IMR-90 (cell line): ENCODE data around the gene EXOC2. TPM values are rescaled to one million over a fixed set of nuclear protein-coding genes. Genes with fewer than 3 reads are reported as not detected.

Source experiments
- ATAC-seq: fragments of 200-7000 bp; cut with Tn5 transposase; 2 replicates; pipeline ENCODE4 v1.9.1; 2020; ENCODE audit warnings: low read depth, mild to moderate bottlenecking, moderate library complexity
- BruUV-seq: library from RNA; stranded (reverse); fragments of 400-500 nt; replicated peaks from 2 replicates; lab custom pipeline; 2021; lab: Mats Ljungman, UMichigan
- CTCF ChIA-PET: fragments of 300-600 bp; formaldehyde crosslinking; extraction: SDS; loops from one replicate; lab custom pipeline; 2021; ENCODE audit warnings: antibody characterized with exemption; lab: Yijun Ruan, JAX
- POLR2A ChIA-PET: fragments of 300-600 bp; sonication (Branson Sonifier 250); formaldehyde crosslinking; loops from one replicate; lab custom pipeline; 2022; ENCODE audit warnings: antibody characterized with exemption; ENCODE audit not compliant: unreplicated experiment; lab: Charles Lee
- DNase-seq: peaks from one replicate; pipeline ENCODE4 v3.0.0; 2013
- H2AFZ ChIP-seq: replicated peaks from 2 replicates; pipeline ENCODE3; 2013; ENCODE audit warnings: low read length, mild to moderate bottlenecking; ENCODE audit not compliant: poor library complexity
- H2AK5ac ChIP-seq: 2 replicates; pipeline ENCODE4 v1.6.1; 2013; ENCODE audit warnings: low read depth, low read length, inconsistent platforms
- H2AK9ac ChIP-seq: replicated peaks from 2 replicates; pipeline ENCODE3; 2013; ENCODE audit warnings: mild to moderate bottlenecking, low read depth, low read length, moderate library complexity; ENCODE audit not compliant: poor library complexity
- H2BK120ac ChIP-seq: 2 replicates; pipeline ENCODE4 v1.6.1; 2013; ENCODE audit warnings: low read depth, low read length, inconsistent platforms
- H2BK15ac ChIP-seq: 3 replicates; pipeline ENCODE4 v1.6.1; 2013; ENCODE audit warnings: low read depth, low read length, inconsistent platforms
- H2BK20ac ChIP-seq: 2 replicates; pipeline ENCODE4 v1.6.1; 2013; ENCODE audit warnings: low read depth, mild to moderate bottlenecking, inconsistent platforms, low read length, moderate library complexity
- H2BK5ac ChIP-seq: 2 replicates; pipeline ENCODE4 v1.6.1; 2013; ENCODE audit warnings: mild to moderate bottlenecking, low read depth, low read length, inconsistent platforms; ENCODE audit not compliant: poor library complexity, severe bottlenecking
- H3K14ac ChIP-seq: replicated peaks from 2 replicates; pipeline ENCODE4 v1.6.1; 2013; ENCODE audit warnings: low read depth, low read length, inconsistent platforms
- H3K18ac ChIP-seq: 2 replicates; pipeline ENCODE4 v1.6.1; 2013; ENCODE audit warnings: low read depth, low read length, control low read depth
- H3K23ac ChIP-seq: 2 replicates; pipeline ENCODE4 v1.6.1; 2013; ENCODE audit warnings: low read depth, low read length, inconsistent platforms
- H3K27ac ChIP-seq: 2 replicates; pipeline ENCODE4 v1.5.1; 2013; ENCODE audit warnings: mild to moderate bottlenecking, control low read depth, low read length; ENCODE audit not compliant: insufficient read depth
- H3K27me3 ChIP-seq: 2 replicates; pipeline ENCODE4 v1.6.1; 2013; ENCODE audit warnings: low read length; ENCODE audit not compliant: control insufficient read depth, insufficient read depth
- H3K36me3 ChIP-seq: 2 replicates; pipeline ENCODE4 v1.6.1; 2013; ENCODE audit warnings: low read length, mixed read lengths; ENCODE audit not compliant: control insufficient read depth, insufficient read depth
- H3K4ac ChIP-seq: 2 replicates; pipeline ENCODE4 v1.6.1; 2013; ENCODE audit warnings: low read depth, low read length, inconsistent platforms
- H3K4me1 ChIP-seq: 2 replicates; pipeline ENCODE4 v1.6.1; 2013; ENCODE audit warnings: low read length, mixed read lengths; ENCODE audit not compliant: control insufficient read depth, insufficient read depth
- H3K4me2 ChIP-seq: 2 replicates; pipeline ENCODE4 v1.6.1; 2013; ENCODE audit warnings: low read depth, mild to moderate bottlenecking, control low read depth, low read length, moderate library complexity
- H3K4me3 ChIP-seq: 2 replicates; pipeline ENCODE4 v1.5.1; 2013; ENCODE audit warnings: low read depth, mild to moderate bottlenecking, control low read depth, low read length, moderate library complexity; ENCODE audit not compliant: insufficient read depth
- H3K56ac ChIP-seq: 2 replicates; pipeline ENCODE4 v1.6.1; 2013; ENCODE audit warnings: low read length, inconsistent platforms; ENCODE audit not compliant: insufficient read depth; ENCODE audit errors: extremely low read depth
- H3K79me1 ChIP-seq, 2 experiments: 2 replicates each; pipeline ENCODE4 v1.6.1; 2013; ENCODE audit warnings: low read length in 2 of 2, inconsistent platforms in 1 of 2, low read depth in 1 of 2
- H3K9ac ChIP-seq: 2 replicates; pipeline ENCODE4 v1.6.1; 2013; ENCODE audit warnings: low read depth, low read length, control low read depth
- H3K9me1 ChIP-seq: 2 replicates; pipeline ENCODE4 v1.6.1; 2013; ENCODE audit warnings: low read length, inconsistent platforms; ENCODE audit not compliant: insufficient read depth
- H3K9me3 ChIP-seq: 2 replicates; pipeline ENCODE4 v1.6.1; 2013; ENCODE audit warnings: low read length; ENCODE audit not compliant: control insufficient read depth, insufficient read depth
- H4K20me1 ChIP-seq: 2 replicates; pipeline ENCODE4 v1.6.1; 2013; ENCODE audit warnings: low read length, inconsistent platforms; ENCODE audit not compliant: insufficient read depth
- H4K5ac ChIP-seq: 2 replicates; pipeline ENCODE4 v1.6.1; 2013; ENCODE audit warnings: mild to moderate bottlenecking, low read depth, low read length, control low read depth
- H4K8ac ChIP-seq, 2 experiments: 2 replicates each; pipeline ENCODE4 v1.6.1; 2013; ENCODE audit warnings: low read depth in 2 of 2, low read length in 2 of 2, control low read depth in 1 of 2, inconsistent platforms in 1 of 2
- H4K91ac ChIP-seq: 2 replicates; pipeline ENCODE4 v1.6.1; 2013; ENCODE audit warnings: low read depth, low read length, inconsistent platforms; ENCODE audit not compliant: insufficient read depth
- CHD1 ChIP-seq: IDR thresholded peaks from 2 replicates; pipeline ENCODE4 v1.6.1; 2012; ENCODE audit warnings: low read depth, low read length, improper control_type of control experiment
- CTCF ChIP-seq: conservative IDR thresholded peaks from 2 replicates; pipeline ENCODE4 v1.5.1; 2012; ENCODE audit warnings: mild to moderate bottlenecking, low read depth, low read length, improper control_type of control experiment
- ELK1 ChIP-seq: fragments of 150-350 bp; IDR thresholded peaks from 2 replicates; pipeline ENCODE4 v1.6.1; 2016; ENCODE audit warnings: low read depth, mild to moderate bottlenecking, low read length, moderate library complexity, borderline replicate concordance
- FOS ChIP-seq: fragments of 150-350 bp; IDR thresholded peaks from 2 replicates; pipeline ENCODE4 v1.6.1; 2016; ENCODE audit warnings: low read depth, low read length
- MAFK ChIP-seq: IDR thresholded peaks from 2 replicates; pipeline ENCODE4 v1.6.1; 2012; ENCODE audit warnings: low read depth, low read length, improper control_type of control experiment
- MAZ ChIP-seq: IDR thresholded peaks from 2 replicates; pipeline ENCODE4 v1.6.1; 2012; ENCODE audit warnings: low read depth, mild to moderate bottlenecking, low read length, improper control_type of control experiment, moderate library complexity, borderline replicate concordance
- MXI1 ChIP-seq: IDR thresholded peaks from 2 replicates; pipeline ENCODE4 v1.6.1; 2012; ENCODE audit warnings: low read depth, mild to moderate bottlenecking, low read length, moderate library complexity, borderline replicate concordance
- NFE2L2 ChIP-seq: fragments of 150-350 bp; IDR thresholded peaks from 2 replicates; pipeline ENCODE4 v1.6.1; 2016; ENCODE audit warnings: low read depth, mild to moderate bottlenecking, low read length
- POLR2A ChIP-seq: IDR thresholded peaks from 2 replicates; pipeline ENCODE4 v1.6.1; 2012; ENCODE audit warnings: mild to moderate bottlenecking, low read depth, low read length
- RAD21 ChIP-seq: IDR thresholded peaks from 2 replicates; pipeline ENCODE4 v1.6.1; 2012; ENCODE audit warnings: low read length, improper control_type of control experiment
- RCOR1 ChIP-seq: IDR thresholded peaks from 2 replicates; pipeline ENCODE4 v1.6.1; 2012; ENCODE audit warnings: mild to moderate bottlenecking, low read length, improper control_type of control experiment; ENCODE audit not compliant: insufficient replicate concordance
- SMC3 ChIP-seq: fragments of 150-350 bp; IDR thresholded peaks from 2 replicates; pipeline ENCODE4 v1.6.1; 2016; ENCODE audit warnings: low read depth, mild to moderate bottlenecking, antibody characterized with exemption, low read length, moderate library complexity
- WGBS, 2 experiments: methylation state at CpG; one replicate each; pipeline versions ENCODE4 v1.1.5 to v1.1.7; 2013; ENCODE audit warnings: missing lambda C conversion rate in 2 of 2; ENCODE audit not compliant: insufficient read length in 1 of 2; ENCODE audit errors: extremely low coverage in 2 of 2; 5-methylcytosine and 5-hydroxymethylcytosine counted together
- dilution Hi-C: fragments of 300-500 bp; cut with HindIII; formaldehyde crosslinking; loops from one replicate; pipeline ENCODE4 v1.14.3; 2018; ENCODE audit warnings: low sequenced_read_pairs; ENCODE audit not compliant: unreplicated experiment
- in situ Hi-C: fragments of 300-500 bp; cut with MboI; formaldehyde crosslinking; loops from 3 replicates; pipeline ENCODE4 v1.14.3; 2019; ENCODE audit warnings: low sequenced_read_pairs, inconsistent platforms, mixed read lengths
- intact Hi-C: fragments of 100-400 bp; cut with micrococcal nuclease; formaldehyde crosslinking; loops from 2 replicates; pipeline ENCODE4 v1.10.0; 2022
- polyA plus RNA-seq, 3 experiments: library from polyadenylated mRNA; depleted of rRNA; stranded (reverse); fragments of >200 nt; gene quantifications; 2 replicates each; pipeline ENCODE4 v1.2.3, GENCODE V29; 2012; ENCODE audit warnings: low replicate concordance in 1 of 3
- total RNA-seq: library from RNA; depleted of rRNA; stranded (reverse); fragments of >200 nt; gene quantifications from 2 replicates; pipeline ENCODE4 v1.2.3, GENCODE V29; 2012

EXOC2 gene
- total and polyA plus RNA-seq, 2 of the 4 experiments (the other 2 are of a cell fraction), result 13.1 to 37.3 TPM

GRCh38 chr6:617456-618100, 75.4 kb downstream of the EXOC2 start:
- CTCF ChIA-PET, result no interaction called here
- ATAC-seq (no peak), DNase-seq (no peak)

More at GRCh38 chr6:617456-618100, 75.4 kb downstream of the EXOC2 start:
- Histone ChIP-seq H3K18ac (no peak overlapping the region), H3K36me3 (peaks cover 12% of the 10 kb centered on the region), H3K4me1 (no peaks in the 10 kb centered on the region), H3K9me1 (peaks cover 18% of the 10 kb centered on the region), H3K4me2 (no peak overlapping the region), H2AFZ (no peak overlapping the region), H2BK5ac (no peak overlapping the region), H2AK9ac (no peak overlapping the region), H4K8ac (no peak overlapping the region), H3K14ac (no peak overlapping the region), H2BK15ac (no peak overlapping the region), H4K20me1 (no peaks in the 10 kb centered on the region), H3K4ac (no peak overlapping the region), H3K79me1 (peaks cover 17 to 32% of the 10 kb centered on the region in 2 experiments), H3K27me3 (no peaks in the 10 kb centered on the region), H3K56ac (no peak overlapping the region), H2BK20ac (no peak overlapping the region), H2BK120ac (no peak overlapping the region), H3K9ac (no peak overlapping the region), H2AK5ac (no peak overlapping the region), H4K5ac (no peak overlapping the region), H3K23ac (no peak overlapping the region), H3K4me3 (no peak overlapping the region), H3K9me3 (no peaks in the 10 kb centered on the region), H4K91ac (no peak overlapping the region), H3K27ac (no peak overlapping the region)
- intact Hi-C loops (no loop called here), dilution Hi-C loops (no loop called here), in situ Hi-C loops (no loop called here)
- no TSS peak for BruUV-seq
- TF ChIP-seq CTCF (no peak), RCOR1 (no peak), MAZ (no peak), CHD1 (no peak), POLR2A (no peak), SMC3 (no peak), MXI1 (no peak), MAFK (no peak), RAD21 (no peak), NFE2L2 (no peak), ELK1 (no peak), FOS (no peak)
- 100% methylated on average over 1 of the region's 11 CpGs; no CpG with 5 or more reads in 1 of the 2 experiments for WGBS, 2 experiments
- POLR2A ChIA-PET, result no interaction called here
